Progenitor cell of endocrine pancreas (in vitro differentiated cells): ENCODE measurements around the gene PXN. TPM values are rescaled to one million over a fixed set of nuclear protein-coding genes. Genes with fewer than 3 reads are reported as not detected.

ENCODE experiments used
- DNase-seq: peaks from one replicate; pipeline ENCODE4 v3.0.0; 2021; ENCODE audit warnings: low spot score; ENCODE audit not compliant: unreplicated experiment
- H3K27ac Mint-ChIP-seq: 2 replicates; pipeline ENCODE4 v1.8.0; 2021; ENCODE audit warnings: mild to moderate bottlenecking, moderate library complexity, mixed read lengths
- H3K27me3 Mint-ChIP-seq: 2 replicates; pipeline ENCODE4 v1.8.0; 2021; ENCODE audit warnings: mixed read lengths
- H3K36me3 Mint-ChIP-seq: 2 replicates; pipeline ENCODE4 v1.8.0; 2022; ENCODE audit warnings: mixed read lengths; ENCODE audit not compliant: insufficient read depth
- H3K4me1 Mint-ChIP-seq: 2 replicates; pipeline ENCODE4 v1.8.0; 2021; ENCODE audit warnings: low read depth, mixed read lengths
- H3K4me3 Mint-ChIP-seq: 2 replicates; pipeline ENCODE4 v1.8.0; 2021; ENCODE audit warnings: low read depth, mild to moderate bottlenecking, moderate library complexity, mixed read lengths
- H3K9me3 Mint-ChIP-seq: 2 replicates; pipeline ENCODE4 v1.8.0; 2021; ENCODE audit warnings: low read depth, mixed read lengths
- total RNA-seq: library from RNA; stranded (reverse); gene quantifications from 2 replicates; pipeline ENCODE4 v1.2.1, GENCODE V29; 2021
- TF ChIP-seq, protein P1 (sequence below): fragments of 200-600 bp; sonication (generic); IDR thresholded peaks from one replicate; pipeline ENCODE4 v1.5.0; 2021; ENCODE audit warnings: antibody characterized with exemption, mild to moderate bottlenecking; ENCODE audit not compliant: unreplicated experiment

The PXN gene
- total RNA-seq, 1 donor from 2014 or later: 71.4 TPM

DNA sequence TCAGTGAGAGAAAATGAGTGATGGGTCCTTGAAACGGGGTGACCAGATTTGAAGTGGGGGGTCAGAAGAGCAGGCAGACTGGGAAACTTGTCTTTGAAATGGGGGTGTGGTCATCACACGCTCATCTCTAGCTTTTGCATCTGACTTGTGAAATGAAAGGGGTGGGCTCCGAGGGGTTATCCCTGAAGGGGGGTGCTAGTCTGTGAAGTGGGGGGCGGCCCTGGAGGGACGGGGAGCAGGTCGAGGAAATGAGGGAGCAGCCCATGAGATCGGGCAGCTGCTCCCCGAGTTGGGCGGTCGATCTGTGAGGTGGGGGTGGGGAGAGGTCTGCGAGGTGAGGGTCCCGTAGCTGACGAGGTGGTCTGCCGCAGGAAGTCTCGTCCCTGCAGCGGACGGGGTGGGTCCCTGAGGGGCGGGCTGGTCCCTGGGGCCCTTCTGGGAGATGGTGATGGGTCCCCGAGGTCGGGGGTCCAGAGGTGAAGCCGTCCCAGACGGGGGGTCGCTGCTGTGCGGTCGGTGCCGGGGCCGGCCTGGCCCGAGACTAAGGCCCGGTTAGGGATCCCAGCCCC lies 542 bp downstream of the PXN start:
- Mint-ChIP-seq H3K27ac (peak overlapping the region; percentile 71), H3K4me3 (peak overlapping the region; percentile 79), H3K9me3 (no peaks in the 10 kb centered on the region), H3K36me3 (no peaks in the 10 kb centered on the region), H3K27me3 (no peaks in the 10 kb centered on the region), H3K4me1 (peaks cover 24% of the 10 kb centered on the region)
- no peak for DNase-seq
- TF ChIP-seq, protein P1, sequence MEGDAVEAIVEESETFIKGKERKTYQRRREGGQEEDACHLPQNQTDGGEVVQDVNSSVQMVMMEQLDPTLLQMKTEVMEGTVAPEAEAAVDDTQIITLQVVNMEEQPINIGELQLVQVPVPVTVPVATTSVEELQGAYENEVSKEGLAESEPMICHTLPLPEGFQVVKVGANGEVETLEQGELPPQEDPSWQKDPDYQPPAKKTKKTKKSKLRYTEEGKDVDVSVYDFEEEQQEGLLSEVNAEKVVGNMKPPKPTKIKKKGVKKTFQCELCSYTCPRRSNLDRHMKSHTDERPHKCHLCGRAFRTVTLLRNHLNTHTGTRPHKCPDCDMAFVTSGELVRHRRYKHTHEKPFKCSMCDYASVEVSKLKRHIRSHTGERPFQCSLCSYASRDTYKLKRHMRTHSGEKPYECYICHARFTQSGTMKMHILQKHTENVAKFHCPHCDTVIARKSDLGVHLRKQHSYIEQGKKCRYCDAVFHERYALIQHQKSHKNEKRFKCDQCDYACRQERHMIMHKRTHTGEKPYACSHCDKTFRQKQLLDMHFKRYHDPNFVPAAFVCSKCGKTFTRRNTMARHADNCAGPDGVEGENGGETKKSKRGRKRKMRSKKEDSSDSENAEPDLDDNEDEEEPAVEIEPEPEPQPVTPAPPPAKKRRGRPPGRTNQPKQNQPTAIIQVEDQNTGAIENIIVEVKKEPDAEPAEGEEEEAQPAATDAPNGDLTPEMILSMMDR: no peak

DNA sequence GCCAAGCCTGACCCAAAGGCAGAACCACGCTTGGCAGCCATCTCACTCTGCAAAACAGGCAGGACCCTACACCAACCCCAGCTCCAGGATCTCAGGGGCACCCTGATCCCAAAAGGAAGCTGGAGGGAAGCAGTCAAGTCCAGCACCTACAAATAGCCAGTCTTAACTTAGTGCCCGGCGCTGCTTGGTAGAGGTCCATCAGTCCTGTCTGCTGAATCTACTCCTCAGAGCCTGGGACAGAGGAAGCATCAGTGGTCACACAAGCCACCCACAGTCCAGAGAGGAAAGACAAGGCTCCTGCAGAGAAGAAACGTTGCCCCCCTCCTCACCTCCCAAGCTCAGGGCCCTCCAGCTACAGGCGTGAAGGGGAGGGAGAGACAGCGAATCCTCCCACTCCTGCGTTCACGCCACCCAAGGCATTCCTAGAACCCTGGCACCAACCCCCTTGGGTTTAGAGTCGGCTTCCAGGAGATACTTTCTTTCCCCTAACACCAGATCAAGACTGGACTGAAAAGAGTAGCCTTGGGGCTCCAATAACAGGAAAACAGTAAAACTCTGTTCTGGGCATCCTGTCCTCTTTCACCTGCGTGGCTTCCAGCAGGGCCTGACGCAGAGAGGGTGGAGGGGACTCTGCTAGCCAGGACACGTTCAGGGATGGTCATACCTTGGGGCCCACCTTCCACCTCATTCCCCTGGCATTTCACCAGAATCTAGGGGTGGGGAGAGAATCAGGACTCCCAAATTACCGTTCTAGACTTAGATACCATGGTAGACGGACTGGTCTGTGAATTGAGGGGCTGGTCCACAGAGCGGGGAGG lies 1.2 kb downstream of the PXN start:
- Mint-ChIP-seq H3K4me1 (peaks cover 24% of the 10 kb centered on the region), H3K27ac (peak overlapping the region; percentile 71), H3K9me3 (no peaks in the 10 kb centered on the region), H3K36me3 (no peaks in the 10 kb centered on the region), H3K4me3 (peak overlapping the region; percentile 79), H3K27me3 (no peaks in the 10 kb centered on the region)
- TF ChIP-seq, protein P1: no peak
- DNase-seq: no peak

DNA sequence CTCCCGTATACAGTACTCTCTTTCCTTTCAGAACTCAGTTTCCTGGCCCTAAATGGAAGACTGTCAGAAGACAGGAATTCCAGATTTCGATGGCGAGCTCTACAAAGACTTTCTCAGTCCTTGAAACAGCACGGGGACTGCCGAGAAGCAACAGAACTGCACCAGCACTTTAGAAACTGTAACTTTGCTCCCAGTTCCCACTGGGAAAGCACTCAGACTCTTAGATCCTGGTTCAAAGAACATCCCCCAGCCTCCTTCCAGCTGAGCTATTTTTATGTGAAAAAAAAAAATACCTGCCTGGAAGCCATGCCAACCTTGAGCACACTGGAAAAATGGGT lies 1.8 kb downstream of the PXN start:
- Mint-ChIP-seq H3K36me3 (no peaks in the 10 kb centered on the region), H3K4me3 (peak overlapping the region; percentile 79), H3K4me1 (peaks cover 24% of the 10 kb centered on the region), H3K27ac (peak overlapping the region; percentile 20), H3K27me3 (no peaks in the 10 kb centered on the region), H3K9me3 (no peaks in the 10 kb centered on the region)
- TF ChIP-seq, protein P1: no peak
- DNase-seq: no peak

DNA sequence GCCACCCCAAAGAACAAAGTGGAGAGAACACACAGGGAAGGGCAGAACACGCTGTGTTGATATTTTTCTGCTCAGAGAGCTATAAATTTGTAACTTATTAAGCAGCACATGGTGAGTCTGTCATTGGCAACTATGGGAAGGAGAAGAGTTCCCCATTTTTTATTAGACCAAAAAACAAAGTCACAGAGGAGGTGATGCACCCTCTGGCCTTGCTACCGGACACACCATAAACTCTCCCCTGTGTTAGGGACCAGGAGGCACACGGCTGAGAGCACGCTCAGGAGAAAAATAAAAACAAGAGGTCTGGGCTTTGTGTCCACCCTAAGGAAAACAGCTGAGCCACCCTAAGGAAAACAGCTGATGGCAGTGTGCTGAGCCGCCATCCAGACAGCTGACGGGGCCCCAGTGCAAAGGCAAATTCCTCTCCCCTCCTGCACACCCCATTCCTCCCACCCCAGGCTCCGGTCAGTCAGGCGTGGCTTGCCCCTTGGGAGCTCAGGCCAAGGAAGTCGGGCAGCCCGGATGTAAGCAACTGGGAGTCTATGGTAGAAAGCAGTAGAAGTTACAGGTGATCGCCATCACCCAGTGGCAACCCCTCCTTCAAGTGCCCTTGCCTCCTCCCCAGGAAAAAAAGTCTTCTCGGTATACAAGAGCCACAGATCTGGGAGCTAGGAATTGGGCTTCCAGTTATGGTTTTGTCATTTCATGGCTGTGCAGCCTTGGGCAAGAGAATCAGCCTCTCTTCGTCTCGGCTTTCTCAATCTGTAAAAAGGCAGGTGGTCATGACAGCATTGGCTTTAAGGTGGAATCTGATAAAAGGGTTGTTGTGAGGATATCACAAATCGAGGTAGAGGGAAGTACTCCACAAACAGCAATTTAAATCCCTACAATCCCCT lies 2.4 kb downstream of the PXN start:
- Mint-ChIP-seq H3K4me3 (peak overlapping the region; percentile 79), H3K4me1 (peaks cover 27% of the 10 kb centered on the region), H3K36me3 (no peaks in the 10 kb centered on the region), H3K27ac (peak overlapping the region; percentile 20), H3K9me3 (no peaks in the 10 kb centered on the region), H3K27me3 (no peaks in the 10 kb centered on the region)
- TF ChIP-seq, protein P1: no peak
- no peak for DNase-seq
